H1 (cell line): Measurements from ENCODE around the gene MAP4. TPM values are rescaled to one million over a fixed set of nuclear protein-coding genes. Genes with fewer than 3 reads are reported as not detected.

Source experiments
- CTCF ChIA-PET: fragments of 300-600 bp; sonication (Branson Sonifier 250); formaldehyde crosslinking; loops from one replicate; lab custom pipeline; 2021; ENCODE audit not compliant: partially characterized antibody; lab: Charles Lee
- POLR2A ChIA-PET: fragments of 300-600 bp; sonication (Branson Sonifier 250); formaldehyde crosslinking; loops from one replicate; lab custom pipeline; 2021; ENCODE audit warnings: inconsistent platforms; ENCODE audit not compliant: partially characterized antibody; lab: Charles Lee
- DNase-seq, 2 experiments: peaks; one replicate each; pipeline versions ENCODE4 v3.0.0 to v3.0.0-alpha.2; 2010 to 2022; ENCODE audit warnings: low spot score in 2 of 2, low read depth in 1 of 2, mixed read lengths in 1 of 2
- FAIRE-seq: peaks from 2 replicates; lab custom pipeline; 2011; peaks lifted over from hg19 to GRCh38; lab: Jason Lieb, UNC
- H2AFZ ChIP-seq: 2 replicates; pipeline ENCODE4 v1.8.1; 2012; ENCODE audit warnings: low read length, inconsistent platforms
- H2AK5ac ChIP-seq: 2 replicates; pipeline ENCODE4 v1.6.1; 2013; ENCODE audit warnings: low read depth, low read length
- H2BK120ac ChIP-seq: replicated peaks from 2 replicates; pipeline ENCODE3; 2013; ENCODE audit warnings: low read depth, low read length, inconsistent platforms
- H2BK12ac ChIP-seq: 2 replicates; pipeline ENCODE4 v1.6.1; 2013; ENCODE audit warnings: low read depth, low read length
- H2BK15ac ChIP-seq: 2 replicates; pipeline ENCODE4 v1.6.1; 2013; ENCODE audit warnings: low read length
- H2BK20ac ChIP-seq: 2 replicates; pipeline ENCODE4 v1.6.1; 2013; ENCODE audit warnings: low read length
- H2BK5ac ChIP-seq: 2 replicates; pipeline ENCODE4 v1.6.1; 2013; ENCODE audit warnings: low read depth, low read length
- H3K14ac ChIP-seq: 2 replicates; pipeline ENCODE4 v1.6.1; 2013; ENCODE audit warnings: inconsistent platforms; ENCODE audit not compliant: insufficient read length
- H3K18ac ChIP-seq: 2 replicates; pipeline ENCODE4 v1.6.1; 2013; ENCODE audit warnings: low read length; ENCODE audit errors: extremely low read depth
- H3K23ac ChIP-seq: 2 replicates; pipeline ENCODE4 v1.6.1; 2013; ENCODE audit warnings: inconsistent platforms; ENCODE audit not compliant: insufficient read length
- H3K23me2 ChIP-seq: 2 replicates; pipeline ENCODE4 v1.6.1; 2013; ENCODE audit warnings: low read depth, low read length
- H3K27ac ChIP-seq: 2 replicates; pipeline ENCODE4 v1.6.1; 2011; ENCODE audit warnings: low read depth, low read length, inconsistent platforms
- H3K27me3 ChIP-seq, 4 experiments: replicated peaks in 1 of 4; 1 replicate in 1 of 4; 2 replicates in 3 of 4; pipeline versions ENCODE4 v1.6.1 to v1.8.1; 2011 to 2013; ENCODE audit warnings: low read length in 3 of 4, mild to moderate bottlenecking in 3 of 4, inconsistent platforms in 2 of 4, mixed read lengths in 2 of 4, moderate library complexity in 1 of 4; ENCODE audit not compliant: control insufficient read depth in 3 of 4, insufficient read depth in 3 of 4; ENCODE audit errors: extremely low read depth in 1 of 4
- H3K36me3 ChIP-seq, 4 experiments: 2 replicates each; pipeline versions ENCODE4 v1.6.1 to v1.8.1; 2011 to 2013; ENCODE audit warnings: mild to moderate bottlenecking in 4 of 4, low read length in 3 of 4, moderate library complexity in 2 of 4, control low read depth in 1 of 4, inconsistent platforms in 1 of 4; ENCODE audit not compliant: insufficient read depth in 4 of 4, control insufficient read depth in 2 of 4
- H3K4ac ChIP-seq: replicated peaks from 2 replicates; pipeline ENCODE3; 2013; ENCODE audit warnings: low read length, low read depth, mixed read lengths, inconsistent platforms; ENCODE audit not compliant: insufficient read length
- H3K4me1 ChIP-seq, 4 experiments: replicated peaks in 1 of 4; 1 replicate in 1 of 4; 2 replicates in 3 of 4; pipeline versions ENCODE4 v1.6.1 to v1.8.1; 2011 to 2013; ENCODE audit warnings: low read length in 3 of 4, inconsistent platforms in 2 of 4, mixed read lengths in 1 of 4; ENCODE audit not compliant: insufficient read depth in 4 of 4, control insufficient read depth in 3 of 4
- H3K4me2 ChIP-seq, 2 experiments: 2 replicates each; pipeline versions ENCODE4 v1.6.1 to v1.8.1; 2011 to 2013; ENCODE audit warnings: low read depth in 2 of 2, low read length in 2 of 2, control low read depth in 1 of 2, inconsistent platforms in 1 of 2, mild to moderate bottlenecking in 1 of 2; ENCODE audit not compliant: insufficient read depth in 1 of 2
- H3K4me3 ChIP-seq, 4 experiments: fragments of 200-600, 300-600 bp in 1 of 4; sonication (generic), shearing (Covaris generic), sonication (Bioruptor Twin) in 1 of 4; 2 replicates each; pipeline versions ENCODE4 v1.5.1 to v1.8.1; 2011 to 2016; ENCODE audit warnings: low read length in 4 of 4, low read depth in 3 of 4, control low read depth in 2 of 4, inconsistent platforms in 2 of 4, mild to moderate bottlenecking in 2 of 4, mixed read lengths in 1 of 4, moderate library complexity in 1 of 4; ENCODE audit not compliant: insufficient read depth in 2 of 4; ENCODE audit errors: extremely low read depth in 1 of 4
- H3K56ac ChIP-seq: replicated peaks from 2 replicates; pipeline ENCODE3; 2013; ENCODE audit warnings: low read depth, mild to moderate bottlenecking, mixed read lengths, low read length, inconsistent platforms; ENCODE audit not compliant: insufficient read length
- H3K79me1 ChIP-seq: 2 replicates; pipeline ENCODE4 v1.6.1; 2013; ENCODE audit warnings: low read depth, low read length, control low read depth
- H3K79me2 ChIP-seq, 2 experiments: 2 replicates each; pipeline versions ENCODE4 v1.6.1 to v1.8.1; 2012 to 2013; ENCODE audit warnings: low read length in 2 of 2, mild to moderate bottlenecking in 2 of 2, inconsistent platforms in 1 of 2; ENCODE audit not compliant: insufficient read depth in 2 of 2, control insufficient read depth in 1 of 2
- H3K9ac ChIP-seq, 4 experiments: replicated peaks in 1 of 4; 1 replicate in 1 of 4; 2 replicates in 3 of 4; pipeline versions ENCODE4 v1.6.1 to v1.8.1; 2011 to 2013; ENCODE audit warnings: low read depth in 3 of 4, low read length in 3 of 4, control low read depth in 2 of 4, mild to moderate bottlenecking in 2 of 4, moderate library complexity in 2 of 4, inconsistent platforms in 1 of 4; ENCODE audit errors: extremely low read depth in 1 of 4
- H3K9me3 ChIP-seq, 2 experiments: 2 replicates each; pipeline versions ENCODE4 v1.6.1 to v1.8.1; 2012 to 2013; ENCODE audit warnings: mild to moderate bottlenecking in 2 of 2, moderate library complexity in 2 of 2, control low read depth in 1 of 2, inconsistent platforms in 1 of 2, low read depth in 1 of 2, low read length in 1 of 2, mixed read lengths in 1 of 2; ENCODE audit not compliant: insufficient read depth in 2 of 2
- H4K20me1 ChIP-seq, 2 experiments: replicated peaks in 1 of 2; 2 replicates each; pipeline versions ENCODE3 to v1.8.1; 2011 to 2013; ENCODE audit warnings: inconsistent platforms in 2 of 2, low read length in 2 of 2, mild to moderate bottlenecking in 1 of 2; ENCODE audit not compliant: insufficient read depth in 2 of 2, control insufficient read depth in 1 of 2
- H4K5ac ChIP-seq: 2 replicates; pipeline ENCODE4 v1.6.1; 2013; ENCODE audit warnings: low read length, low read depth, mixed read lengths, inconsistent platforms; ENCODE audit not compliant: insufficient read length
- H4K8ac ChIP-seq: 2 replicates; pipeline ENCODE4 v1.8.0; 2013; ENCODE audit warnings: mild to moderate bottlenecking, moderate library complexity, low read length, inconsistent platforms; ENCODE audit not compliant: insufficient read depth; ENCODE audit errors: extremely low read depth
- H4K91ac ChIP-seq: replicated peaks from 2 replicates; pipeline ENCODE3; 2013; ENCODE audit warnings: low read length, mixed read lengths, inconsistent platforms; ENCODE audit not compliant: insufficient read length
- ATF3 ChIP-seq: IDR thresholded peaks from 2 replicates; pipeline ENCODE4 v1.6.1; 2011; ENCODE audit warnings: low read depth, mild to moderate bottlenecking, low read length; ENCODE audit not compliant: insufficient read depth
- BRCA1 ChIP-seq: IDR thresholded peaks from 2 replicates; pipeline ENCODE4 v1.6.1; 2012; ENCODE audit warnings: low read depth, low read length, improper control_type of control experiment
- CTBP2 ChIP-seq: IDR thresholded peaks from 2 replicates; pipeline ENCODE4 v1.7.0; 2011; ENCODE audit warnings: borderline replicate concordance, mild to moderate bottlenecking, moderate library complexity, mixed read lengths, low read length; ENCODE audit not compliant: insufficient read depth, insufficient read length
- GTF2F1 ChIP-seq: IDR thresholded peaks from 2 replicates; pipeline ENCODE4 v1.6.1; 2012; ENCODE audit warnings: low read depth, low read length, improper control_type of control experiment, borderline replicate concordance
- HDAC6 ChIP-seq: IDR thresholded peaks from one replicate; pipeline ENCODE4 v1.7.1; 2012; ENCODE audit warnings: low read depth, mild to moderate bottlenecking, inconsistent platforms, low read length, moderate library complexity
- MAFK ChIP-seq: IDR thresholded peaks from 2 replicates; pipeline ENCODE4 v1.6.1; 2012; ENCODE audit warnings: low read depth, mild to moderate bottlenecking, improper control_type of control experiment, low read length
- MAX ChIP-seq: IDR thresholded peaks from 2 replicates; pipeline ENCODE4 v1.6.1; 2012; ENCODE audit warnings: inconsistent platforms
- NANOG ChIP-seq: IDR thresholded peaks from 2 replicates; pipeline ENCODE4 v1.6.1; 2011; ENCODE audit warnings: low read length, low read depth, mild to moderate bottlenecking, inconsistent platforms; ENCODE audit not compliant: insufficient read depth, poor library complexity, severe bottlenecking
- POLR2A ChIP-seq, 2 experiments: IDR thresholded peaks; 1 replicate in 1 of 2; 2 replicates in 1 of 2; pipeline ENCODE4 v1.6.1; 2011; ENCODE audit warnings: low read depth in 2 of 2, low read length in 2 of 2, mild to moderate bottlenecking in 2 of 2; ENCODE audit errors: control extremely low read depth in 1 of 2
- POU5F1 ChIP-seq: IDR thresholded peaks from 2 replicates; pipeline ENCODE4 v1.6.1; 2011; ENCODE audit warnings: low read depth, mild to moderate bottlenecking, low read length, moderate library complexity
- RXRA ChIP-seq: IDR thresholded peaks from 2 replicates; pipeline ENCODE4 v1.6.1; 2011; ENCODE audit warnings: low read depth, mild to moderate bottlenecking, low read length, moderate library complexity; ENCODE audit not compliant: insufficient read depth
- SIRT6 ChIP-seq: IDR thresholded peaks from one replicate; pipeline ENCODE4 v1.7.1; 2012; ENCODE audit warnings: low read length, inconsistent platforms
- TAF7 ChIP-seq: optimal IDR thresholded peaks from 2 replicates; pipeline ENCODE3; 2011; ENCODE audit warnings: low read depth, mild to moderate bottlenecking, inconsistent platforms, low read length, moderate library complexity, borderline replicate concordance
- ZNF274 ChIP-seq: IDR thresholded peaks from 2 replicates; pipeline ENCODE4 v1.7.0; 2012; ENCODE audit warnings: low read length, borderline replicate concordance; ENCODE audit errors: extremely low read depth
- WGBS, 2 experiments: shearing (Covaris generic) in 1 of 2; methylation state at CpG; one replicate each; pipeline versions ENCODE4 v1.1.6 to v1.1.7; 2013 to 2015; ENCODE audit warnings: low lambda C conversion rate in 2 of 2, mixed read lengths in 2 of 2, inconsistent platforms in 1 of 2, low coverage in 1 of 2, missing lambda C conversion rate in 1 of 2; ENCODE audit not compliant: insufficient replicate concordance in 2 of 2, insufficient coverage in 1 of 2, insufficient read length in 1 of 2; ENCODE audit errors: extremely low coverage in 1 of 2, missing lambda C conversion rate in 1 of 2; 5-methylcytosine and 5-hydroxymethylcytosine counted together
- polyA plus RNA-seq, 7 experiments: library from polyadenylated mRNA; depleted of rRNA in 3 of 7; stranded (reverse) in 5 of 7; unstranded in 2 of 7; fragments of >200 nt in 5 of 7; fragments of 200-250 nt in 2 of 7; gene quantifications; 1 replicate in 5 of 7; 2 replicates in 1 of 7; 4 replicates in 1 of 7; pipeline versions ENCODE4 v1.2.1 to v1.2.3, GENCODE V29; 2011 to 2013; ENCODE audit warnings: missing spikeins in 2 of 7, mixed read lengths in 2 of 7
- total RNA-seq: library from RNA; stranded (reverse); fragmentation: NEBNext Ultra II Directional; extraction: Animal tissue kit (Norgen Biotek cat#: 25700); gene quantifications from 2 replicates; pipeline ENCODE4 v1.2.1, GENCODE V29; 2021

Gene MAP4
- total and polyA plus RNA-seq, 2 of the 8 experiments (the other 6 are each of a cell fraction or from before 2014, with no cell fraction given): 67.0 to 179 TPM

- Histone ChIP-seq H3K23ac (no peak overlapping the region), H3K36me3 (peaks cover 0 to 3% (median 1%) of the 10 kb centered on the region in 4 experiments; a peak in 3 of 8 replicates), H3K79me2 (peaks cover 0 to 5% of the 10 kb centered on the region in 2 experiments; a peak in 1 of 4 replicates), H2BK5ac (no peak overlapping the region), H3K4me3 (no peak overlapping the region), H3K4me1 (peaks cover 0 to 5% (median 0%) of the 10 kb centered on the region in 4 experiments; a peak in 1 of 7 replicates), H4K20me1 (no peaks in the 10 kb centered on the region), H3K14ac (no peak overlapping the region), H3K9ac (no peak overlapping the region), H2AK5ac (no peak overlapping the region), H3K9me3 (no peaks in the 10 kb centered on the region; a peak in 1 of 4 replicates), H4K5ac (no peak overlapping the region), H3K18ac (no peak overlapping the region), H3K27ac (no peak overlapping the region), H3K4me2 (no peak overlapping the region), H2BK12ac (no peak overlapping the region), H2BK120ac (no peak overlapping the region), H3K23me2 (no peaks in the 10 kb centered on the region), H3K4ac (no peak overlapping the region), H3K79me1 (no peaks in the 10 kb centered on the region), H3K27me3 (no peaks in the 10 kb centered on the region), H4K91ac (no peak overlapping the region), H4K8ac (no peak overlapping the region), H3K56ac (no peak overlapping the region), H2BK15ac (no peak overlapping the region), H2BK20ac (no peak overlapping the region), H2AFZ (no peak overlapping the region)
- ChIA-PET CTCF (interaction anchor here (1.3 kb wide), 1 partner anchor 267 kb away, joined by 6 read pairs; no protein-coding TSS in a partner anchor), POLR2A (no interaction called here)
- FAIRE-seq (no peak), DNase-seq (no peak)
- WGBS, 2 experiments: 87% methylated on average over 3 of the region's 3 CpGs; no CpG with 5 or more reads in 1 of the 2 experiments
- TF ChIP-seq POLR2A (IDR thresholded peaks at IDR 0.05; ENCODE audit: control extremely low read depth in 1 of 2, low read depth in 2 of 2, low read length in 2 of 2) (no peak), TAF7 (no peak), GTF2F1 (no peak), NANOG (no peak), ZNF274 (no peak), ATF3 (no peak), RXRA (no peak), CTBP2 (no peak), MAFK (no peak), MAX (no peak), HDAC6 (no peak), POU5F1 (no peak), SIRT6 (no peak), BRCA1 (no peak)
Measured at GRCh38 chr3:47884603-47885002, 131.6 kb downstream of the MAP4 start.
